GM21390 (cell line): Measurements from ENCODE around the gene PRKCE.

Source experiments
- ATAC-seq: cut with Tn5 transposase; IDR thresholded peaks from one replicate; pipeline ENCODE4 v1.9.1; 2021; ENCODE audit not compliant: unreplicated experiment

The PRKCE gene

GRCh38 chr2:46023165-46023854 lies 371.8 kb downstream of the PRKCE start:
- ATAC-seq: no peak

GRCh38 chr2:46024146-46024779 lies 372.8 kb downstream of the PRKCE start:
- no peak for ATAC-seq

GRCh38 chr2:46025081-46025480 lies 373.6 kb downstream of the PRKCE start:
- no peak for ATAC-seq

GRCh38 chr2:46025676-46026075 lies 374.2 kb downstream of the PRKCE start:
- ATAC-seq: no peak

- no peak for ATAC-seq
Observed at GRCh38 chr2:46026431-46026830, 375.0 kb downstream of the PRKCE start.

- ATAC-seq: no peak
Observed at GRCh38 chr2:46029332-46029811, 377.9 kb downstream of the PRKCE start.

- ATAC-seq: no peak
Observed at GRCh38 chr2:46030330-46030729, 378.9 kb downstream of the PRKCE start.

GRCh38 chr2:46032161-46032813 lies 380.8 kb downstream of the PRKCE start:
- no peak for ATAC-seq

GRCh38 chr2:46032996-46033395 lies 381.5 kb downstream of the PRKCE start:
- no peak for ATAC-seq

- no peak for ATAC-seq
Observed at GRCh38 chr2:46034535-46034934, 383.1 kb downstream of the PRKCE start.

GRCh38 chr2:46036929-46037328 lies 385.5 kb downstream of the PRKCE start:
- ATAC-seq: no peak

- ATAC-seq: no peak
Observed at GRCh38 chr2:46039543-46040303, 388.2 kb downstream of the PRKCE start.

- ATAC-seq: no peak
Observed at GRCh38 chr2:46040563-46041155, 389.2 kb downstream of the PRKCE start.

GRCh38 chr2:46041434-46041833 lies 390.0 kb downstream of the PRKCE start:
- ATAC-seq: no peak

GRCh38 chr2:46042207-46042637 lies 390.7 kb downstream of the PRKCE start:
- no peak for ATAC-seq

- ATAC-seq: no peak
Observed at GRCh38 chr2:46042711-46043110, 391.2 kb downstream of the PRKCE start.

GRCh38 chr2:46045888-46046287 lies 394.4 kb downstream of the PRKCE start:
- no peak for ATAC-seq

- no peak for ATAC-seq
Observed at GRCh38 chr2:46047290-46047689, 395.8 kb downstream of the PRKCE start.

GRCh38 chr2:46048693-46049092 lies 397.2 kb downstream of the PRKCE start:
- ATAC-seq: no peak

GRCh38 chr2:46050027-46050426 lies 398.6 kb downstream of the PRKCE start:
- no peak for ATAC-seq

- ATAC-seq: no peak
Observed at GRCh38 chr2:46050489-46050888, 399.0 kb downstream of the PRKCE start.
